Stimulated activated CD4-positive, alpha-beta T cell treated with anti-CD3 and anti-CD28 coated beads, Interleukin-1b, Interleukin-23, amount 100 ng/mL, for 1 hour (primary cell): ENCODE data around the gene TTC16.

Source experiments
- DNase-seq, 2 donors: peaks; one replicate each; pipeline ENCODE4 v3.0.0-alpha.2; 2020; ENCODE audit warnings: low read depth in 2 of 2

The TTC16 gene

GRCh38 chr9:127698386-127698785 lies 17.5 kb upstream of the TTC16 start:
- DNase-seq, result no peak

- peak; percentile 63 to 64 for DNase-seq
These were observed 16.8 kb upstream of the TTC16 start for GRCh38 chr9:127698985-127699670.

GRCh38 chr9:127700140-127700539 lies 15.7 kb upstream of the TTC16 start:
- DNase-seq, result no peak

GRCh38 chr9:127700594-127701255 lies 15.2 kb upstream of the TTC16 start:
- DNase-seq, result no peak

- no peak for DNase-seq
These were observed 12.5 kb upstream of the TTC16 start for GRCh38 chr9:127703289-127703946.

GRCh38 chr9:127705577-127706379 lies 10.1 kb upstream of the TTC16 start:
- no peak for DNase-seq

- no peak for DNase-seq
These were observed 9.0 kb upstream of the TTC16 start, which contains the start of gene CFAP157 for GRCh38 chr9:127706836-127707241. CFAP157 (plus strand) TSS chr9:127706988; CDS start chr9:127707032, 44 bp downstream.

- no peak for DNase-seq
These were observed 8.1 kb upstream of the TTC16 start for GRCh38 chr9:127707766-127708165.

GRCh38 chr9:127708952-127709587 lies 6.8 kb upstream of the TTC16 start:
- DNase-seq, result no peak

GRCh38 chr9:127710204-127710783 lies 5.6 kb upstream of the TTC16 start:
- no peak for DNase-seq

GRCh38 chr9:127711226-127711701 lies 4.6 kb upstream of the TTC16 start:
- no peak for DNase-seq

GRCh38 chr9:127711831-127712274 lies 4.0 kb upstream of the TTC16 start:
- DNase-seq, result no peak

GRCh38 chr9:127712371-127712770 lies 3.5 kb upstream of the TTC16 start:
- no peak for DNase-seq

GRCh38 chr9:127712867-127713266 lies 3.0 kb upstream of the TTC16 start:
- DNase-seq, result no peak

GRCh38 chr9:127714020-127714750 lies 1.7 kb upstream of the TTC16 start:
- DNase-seq, result no peak

- DNase-seq, result no peak
These were observed 869 bp upstream of the TTC16 start for GRCh38 chr9:127714951-127715469.

- DNase-seq, result no peak
These were observed 533 bp downstream of the TTC16 start for GRCh38 chr9:127716412-127716811.

GRCh38 chr9:127717766-127718165 lies 1.9 kb downstream of the TTC16 start:
- DNase-seq, result no peak

- DNase-seq, result no peak
These were observed 4.4 kb downstream of the TTC16 start for GRCh38 chr9:127720031-127720864.
